Esophagus squamous epithelium (tissue), 4 donors: ENCODE measurements around the gene UBR2.

ENCODE experiments used
- POLR2A ChIP-seq, 4 donors: fragments of 450-650 bp; IDR thresholded peaks; one replicate each; pipeline ENCODE4 v1.6.1; 2017; ENCODE audit warnings: antibody characterized with exemption in 4 of 4, mild to moderate bottlenecking in 4 of 4, moderate library complexity in 3 of 4
- TF ChIP-seq, protein P1 (sequence below), 6 experiments: fragments of 450-650 bp in 4 of 6; fragments of 200-600 bp in 2 of 6; sonication (generic) in 2 of 6; IDR thresholded peaks; one replicate each; pipeline ENCODE4 v1.5.1; 2016 to 2019; ENCODE audit warnings: antibody characterized with exemption in 6 of 6, mild to moderate bottlenecking in 4 of 6, moderate library complexity in 4 of 6

- TF ChIP-seq, protein P1, sequence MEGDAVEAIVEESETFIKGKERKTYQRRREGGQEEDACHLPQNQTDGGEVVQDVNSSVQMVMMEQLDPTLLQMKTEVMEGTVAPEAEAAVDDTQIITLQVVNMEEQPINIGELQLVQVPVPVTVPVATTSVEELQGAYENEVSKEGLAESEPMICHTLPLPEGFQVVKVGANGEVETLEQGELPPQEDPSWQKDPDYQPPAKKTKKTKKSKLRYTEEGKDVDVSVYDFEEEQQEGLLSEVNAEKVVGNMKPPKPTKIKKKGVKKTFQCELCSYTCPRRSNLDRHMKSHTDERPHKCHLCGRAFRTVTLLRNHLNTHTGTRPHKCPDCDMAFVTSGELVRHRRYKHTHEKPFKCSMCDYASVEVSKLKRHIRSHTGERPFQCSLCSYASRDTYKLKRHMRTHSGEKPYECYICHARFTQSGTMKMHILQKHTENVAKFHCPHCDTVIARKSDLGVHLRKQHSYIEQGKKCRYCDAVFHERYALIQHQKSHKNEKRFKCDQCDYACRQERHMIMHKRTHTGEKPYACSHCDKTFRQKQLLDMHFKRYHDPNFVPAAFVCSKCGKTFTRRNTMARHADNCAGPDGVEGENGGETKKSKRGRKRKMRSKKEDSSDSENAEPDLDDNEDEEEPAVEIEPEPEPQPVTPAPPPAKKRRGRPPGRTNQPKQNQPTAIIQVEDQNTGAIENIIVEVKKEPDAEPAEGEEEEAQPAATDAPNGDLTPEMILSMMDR (IDR thresholded peaks at IDR 0.05), result no peak
- no peak for TF ChIP-seq POLR2A (IDR thresholded peaks at IDR 0.05)
These were observed 26.3 kb upstream of the UBR2 start for GRCh38 chr6:42537536-42537935.
